Upper lobe of left lung (tissue), 6 donors: Measurements from ENCODE around the gene ATP4B. TPM values are rescaled to one million over a fixed set of nuclear protein-coding genes. Genes with fewer than 3 reads are reported as not detected.

Experiments
- ATAC-seq, 2 donors: fragments of 200-7000 bp; cut with Tn5 transposase; one replicate each; pipeline ENCODE4 v1.9.1; 2022; ENCODE audit warnings: mild to moderate bottlenecking in 2 of 2, moderate library complexity in 2 of 2; ENCODE audit not compliant: low FRiP score in 2 of 2
- DNase-seq, 2 donors: peaks; one replicate each; pipeline ENCODE4 v3.0.0-alpha.2; 2019 to 2020
- H3K27ac ChIP-seq, 4 donors: fragments of 200-600 bp; sonication (generic); one replicate each; pipeline ENCODE4 v1.5.1; 2016 to 2019
- H3K27me3 ChIP-seq, 4 donors: fragments of 200-600 bp; sonication (generic); one replicate each; pipeline ENCODE4 v1.5.1; 2017 to 2019
- H3K36me3 ChIP-seq, 4 donors: fragments of 200-600 bp; sonication (generic); one replicate each; pipeline ENCODE4 v1.5.1; 2016 to 2019
- H3K4me1 ChIP-seq, 4 donors: fragments of 200-600 bp; sonication (generic); one replicate each; pipeline ENCODE4 v1.5.1; 2018 to 2019
- H3K4me3 ChIP-seq, 4 donors: fragments of 200-600 bp; sonication (generic); one replicate each; pipeline ENCODE4 v1.5.1; 2017 to 2019; ENCODE audit warnings: mild to moderate bottlenecking in 2 of 4, moderate library complexity in 1 of 4
- H3K9me3 ChIP-seq, 4 donors: fragments of 200-600 bp; sonication (generic); one replicate each; pipeline ENCODE4 v1.5.1; 2018 to 2019
- CTCF ChIP-seq, 6 experiments: fragments of 450-650 bp in 4 of 6; fragments of 200-600 bp in 2 of 6; sonication (generic) in 2 of 6; IDR thresholded peaks; one replicate each; pipeline ENCODE4 v1.5.1; 2016 to 2019; ENCODE audit warnings: antibody characterized with exemption in 6 of 6
- EP300 ChIP-seq, 4 donors: sonication (generic); formaldehyde crosslinking; IDR thresholded peaks; one replicate each; pipeline ENCODE4 v1.5.1; 2017; ENCODE audit warnings: antibody characterized with exemption in 4 of 4, control low read depth in 2 of 4
- POLR2A ChIP-seq, 4 donors: fragments of 450-650 bp; IDR thresholded peaks; one replicate each; pipeline ENCODE4 v1.5.1; 2016 to 2017; ENCODE audit warnings: antibody characterized with exemption in 4 of 4, mild to moderate bottlenecking in 2 of 4
- POLR2AphosphoS5 ChIP-seq, 2 donors: sonication (generic); formaldehyde crosslinking; IDR thresholded peaks; one replicate each; pipeline ENCODE4 v1.5.1; 2017; ENCODE audit warnings: antibody characterized with exemption in 2 of 2
- WGBS, 2 donors: methylation state at CpG; one replicate each; pipeline ENCODE4 v1.1.5; 2017 to 2018; 5-methylcytosine and 5-hydroxymethylcytosine counted together
- total RNA-seq, 6 donors: library from RNA; depleted of rRNA in 4 of 6; stranded (reverse); fragments of >200 nt in 4 of 6; gene quantifications; one replicate each; pipeline versions ENCODE4 v1.1.0 to v1.2.1, GENCODE V29; 2016 to 2021
- donor health status: DM: no; HTN: no; CAD: no; lungs with moderate emphysema.
- donor health status: DM: no; HTN: yes; CAD: no; lungs with severe emphysema.

ATP4B gene
- total RNA-seq, 6 donors from 2014 or later: not detected

DNA sequence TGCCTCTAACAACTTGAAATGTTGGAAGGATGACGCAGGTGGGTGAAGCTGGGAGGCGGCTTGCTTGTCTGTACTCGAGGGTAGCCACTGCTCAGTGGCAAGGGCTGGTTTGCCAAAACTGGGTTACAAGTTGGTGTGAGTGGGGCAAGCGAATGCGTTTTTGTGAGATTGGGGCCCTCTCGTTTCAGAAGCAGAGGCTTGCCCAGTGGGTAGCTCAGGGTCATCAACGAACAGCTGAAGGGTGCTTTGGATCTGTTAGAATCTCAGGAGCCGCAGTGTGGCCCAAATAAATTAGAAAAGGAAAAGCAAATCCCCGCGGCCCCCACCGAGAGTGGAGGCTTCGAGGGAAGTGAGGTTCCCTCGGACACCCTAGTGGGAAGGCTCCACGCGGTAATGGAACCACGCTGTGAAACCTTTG lies 7.3 kb downstream of the ATP4B start:
- no peaks in the 10 kb centered on the region for H3K27me3 ChIP-seq
- WGBS, 2 donors: 87 to 91% methylated on average over 16 of the region's 16 CpGs
- no peak for ATAC-seq

GRCh38 chr13:113650275-113650674 lies 7.7 kb downstream of the ATP4B start:
- H3K27me3 ChIP-seq: no peaks in the 10 kb centered on the region
- DNase-seq (peak; percentile 67 to 80), ATAC-seq (peak in 1 of 2 donors; percentile 7)
- H3K4me3 ChIP-seq: peak overlapping the region in 2 of 4 donors; percentile 5 to 23
- no peaks in the 10 kb centered on the region for H3K9me3 ChIP-seq
- no peaks in the 10 kb centered on the region for H3K36me3 ChIP-seq
- WGBS, 2 donors: 71 to 76% methylated on average over 15 of the region's 15 CpGs
- H3K27ac ChIP-seq: peak overlapping the region in 3 of 4 donors; percentile 0 to 58 (median 29)
- H3K4me1 ChIP-seq: peaks cover 7 to 21% (median 15%) of the 10 kb centered on the region in 4 donors
- TF ChIP-seq POLR2AphosphoS5 (IDR thresholded peaks at IDR 0.05) (no peak), CTCF (IDR thresholded peaks at IDR 0.05) (no peak), POLR2A (IDR thresholded peaks at IDR 0.05) (no peak), EP300 (IDR thresholded peaks at IDR 0.05) (no peak)

More for the DNA sequence above, 7.3 kb downstream of the ATP4B start:
- Histone ChIP-seq H3K4me1 (peaks cover 7 to 21% (median 14%) of the 10 kb centered on the region in 4 donors), H3K36me3 (no peaks in the 10 kb centered on the region), H3K27ac (peak overlapping the region in 2 of 4 donors; percentile 0 to 58), H3K4me3 (peak overlapping the region in 1 of 4 donors; percentile 5), H3K9me3 (no peaks in the 10 kb centered on the region)
- no peak for TF ChIP-seq POLR2A (IDR thresholded peaks at IDR 0.05)
- no peak for TF ChIP-seq CTCF (IDR thresholded peaks at IDR 0.05)
- TF ChIP-seq EP300 (IDR thresholded peaks at IDR 0.05): no peak
- no peak for TF ChIP-seq POLR2AphosphoS5 (IDR thresholded peaks at IDR 0.05)
- DNase-seq: peak in 1 of 2 donors; percentile 19

DNA sequence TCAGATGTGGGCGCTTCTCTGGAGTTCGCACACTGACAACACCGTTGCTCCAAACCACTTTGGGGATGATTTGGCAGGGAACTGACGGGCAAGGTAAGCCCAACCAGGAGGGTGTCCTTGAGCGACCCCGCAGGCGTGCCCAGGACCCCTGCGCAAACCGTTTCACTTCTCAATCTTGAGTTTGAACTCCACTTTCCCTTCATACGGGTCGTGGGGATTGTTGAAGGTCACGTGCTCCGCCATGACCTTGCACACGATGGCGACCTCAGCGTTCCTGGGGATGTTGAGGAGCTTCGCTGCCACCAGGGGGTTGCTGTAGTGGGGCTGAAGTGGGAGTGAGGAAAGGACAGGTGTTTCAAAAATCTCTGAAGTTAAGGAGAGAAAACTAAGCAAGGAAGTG lies 8.8 kb downstream of the ATP4B start:
- Histone ChIP-seq H3K36me3 (no peaks in the 10 kb centered on the region), H3K27ac (no peak overlapping the region), H3K9me3 (no peaks in the 10 kb centered on the region), H3K27me3 (no peaks in the 10 kb centered on the region), H3K4me1 (peaks cover 7 to 21% (median 17%) of the 10 kb centered on the region in 4 donors), H3K4me3 (no peak overlapping the region)
- no peak for ATAC-seq
- TF ChIP-seq CTCF (IDR thresholded peaks at IDR 0.05) (no peak), POLR2A (IDR thresholded peaks at IDR 0.05) (no peak), POLR2AphosphoS5 (IDR thresholded peaks at IDR 0.05) (no peak), EP300 (IDR thresholded peaks at IDR 0.05) (no peak)
- peak; percentile 7 to 60 for DNase-seq
- WGBS, 2 donors: 90 to 95% methylated on average over 17 of the region's 17 CpGs

DNA sequence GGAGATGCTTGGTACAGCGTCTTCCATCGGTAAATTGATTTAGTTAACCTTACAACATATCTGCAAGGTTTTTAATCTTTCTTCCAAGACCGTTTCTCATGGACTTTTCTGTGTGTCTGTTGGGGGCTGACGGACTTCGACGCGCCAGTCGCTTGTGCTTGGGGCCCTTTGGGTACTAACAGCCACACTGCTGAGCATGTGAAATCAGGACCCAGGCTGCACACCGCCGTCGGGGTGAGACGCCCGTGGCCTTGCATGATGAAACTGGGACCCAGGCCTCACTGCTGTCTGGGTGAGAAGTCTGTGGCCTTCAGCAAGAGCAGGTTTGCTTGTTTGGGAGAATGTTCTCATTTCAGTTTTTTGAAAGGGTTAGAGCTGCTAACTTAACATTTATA lies 9.8 kb downstream of the ATP4B start:
- TF ChIP-seq CTCF (IDR thresholded peaks at IDR 0.05) (no peak), POLR2A (IDR thresholded peaks at IDR 0.05) (no peak), POLR2AphosphoS5 (IDR thresholded peaks at IDR 0.05) (no peak), EP300 (IDR thresholded peaks at IDR 0.05) (no peak)
- H3K4me1 ChIP-seq: peaks cover 7 to 21% (median 16%) of the 10 kb centered on the region in 4 donors
- no peaks in the 10 kb centered on the region for H3K9me3 ChIP-seq
- H3K27ac ChIP-seq: peak overlapping the region; percentile 68 to 92 (median 80)
- H3K27me3 ChIP-seq: no peaks in the 10 kb centered on the region
- no peaks in the 10 kb centered on the region for H3K36me3 ChIP-seq
- DNase-seq (peak; percentile 20 to 63), ATAC-seq (no peak)
- WGBS, 2 donors: 84 to 87% methylated on average over 13 of the region's 13 CpGs
- H3K4me3 ChIP-seq: peak overlapping the region in 3 of 4 donors; percentile 11 to 39 (median 29)
